ENCODE measurements around the gene UNC79. TPM values are rescaled to one million over a fixed set of nuclear protein-coding genes. Genes with fewer than 3 reads are reported as not detected.

The UNC79 gene
- total RNA-seq, 1 donor from 2014 or later: 0.18 TPM

DNA sequence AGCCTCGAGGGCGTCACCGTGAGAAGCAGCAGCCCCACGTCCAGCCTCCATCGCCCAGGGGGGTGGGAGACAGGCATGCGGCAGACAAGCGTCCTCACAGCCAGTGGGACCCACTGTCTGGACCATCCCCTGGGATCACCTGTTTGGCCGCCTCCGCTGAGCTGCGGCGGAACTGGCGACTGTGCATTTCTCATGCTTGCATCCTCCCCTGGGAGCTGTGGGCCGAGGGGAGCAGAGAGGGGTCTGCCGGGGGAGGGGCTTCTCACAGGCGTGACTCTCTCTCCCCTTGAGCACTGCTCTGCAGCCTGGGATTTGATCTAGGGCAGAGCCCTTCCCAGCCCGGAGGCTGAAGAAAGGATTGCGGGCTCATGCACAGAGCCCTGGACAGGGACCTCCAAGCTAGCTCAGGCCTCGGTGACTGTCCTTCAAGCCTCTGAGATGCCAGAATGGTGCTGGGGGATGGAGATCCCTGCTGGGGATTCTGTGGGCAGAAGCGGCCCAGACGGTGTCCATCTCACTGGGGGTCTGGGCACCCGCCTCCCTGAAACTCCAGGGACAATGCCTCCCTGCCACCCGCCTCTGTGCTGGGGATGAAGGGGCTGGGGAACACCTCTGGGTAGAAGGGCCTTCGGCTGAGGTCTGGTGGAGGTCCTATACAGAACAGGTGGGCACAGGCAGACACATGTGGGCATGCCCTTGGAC, 296.5 kb downstream of the UNC79 start:
- Histone ChIP-seq H3K9me3 (no peaks in the 10 kb centered on the region), H3K4me3 (no peak overlapping the region), H3K36me3 (no peaks in the 10 kb centered on the region), H3K27me3 (ENCODE audit: low read depth) (peaks cover 9% of the 10 kb centered on the region), H3K4me1 (no peaks in the 10 kb centered on the region), H3K27ac (no peak overlapping the region)
- ATAC-seq: no peak
- no peak for DNase-seq
- intact Hi-C loops (cut with DNase I): no loop called here
- no peak for TF ChIP-seq CTCF (IDR thresholded peaks at IDR 0.05)

GRCh38 chr14:93727917-93728650, 297.3 kb downstream of the UNC79 start:
- intact Hi-C loops (cut with DNase I): no loop called here
- Histone ChIP-seq H3K27me3 (ENCODE audit: low read depth) (peaks cover 9% of the 10 kb centered on the region), H3K9me3 (no peaks in the 10 kb centered on the region), H3K4me1 (no peaks in the 10 kb centered on the region), H3K36me3 (no peaks in the 10 kb centered on the region), H3K4me3 (no peak overlapping the region), H3K27ac (no peak overlapping the region)
- no peak for TF ChIP-seq CTCF (IDR thresholded peaks at IDR 0.05)
- no peak for DNase-seq
- no peak for ATAC-seq

DNA sequence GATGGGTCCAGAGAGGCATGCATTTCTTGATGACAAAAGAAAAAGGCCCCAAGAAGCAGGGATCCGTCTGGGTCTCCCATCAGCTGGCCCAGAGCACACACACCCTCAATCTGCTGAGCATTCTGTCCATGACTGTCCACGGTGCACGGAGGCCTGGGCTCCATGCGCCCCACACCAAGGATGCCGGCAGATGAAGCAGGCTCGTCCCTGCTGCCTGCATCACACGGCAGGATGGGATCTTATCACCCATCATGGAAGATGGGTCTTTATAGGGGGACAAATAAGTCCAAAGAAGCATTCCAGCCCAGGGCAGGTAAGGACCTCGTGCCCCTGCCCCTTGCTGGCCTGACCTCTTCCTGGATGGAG, 297.9 kb downstream of the UNC79 start:
- H3K9me3 ChIP-seq: no peaks in the 10 kb centered on the region
- ATAC-seq: no peak
- no peaks in the 10 kb centered on the region for H3K36me3 ChIP-seq
- DNase-seq: no peak
- no peaks in the 10 kb centered on the region for H3K4me1 ChIP-seq
- no peak overlapping the region for H3K27ac ChIP-seq
- intact Hi-C loops (cut with DNase I): no loop called here
- H3K27me3 ChIP-seq (ENCODE audit: low read depth): peaks cover 9% of the 10 kb centered on the region
- no peak for TF ChIP-seq CTCF (IDR thresholded peaks at IDR 0.05)
- H3K4me3 ChIP-seq: no peak overlapping the region

DNA sequence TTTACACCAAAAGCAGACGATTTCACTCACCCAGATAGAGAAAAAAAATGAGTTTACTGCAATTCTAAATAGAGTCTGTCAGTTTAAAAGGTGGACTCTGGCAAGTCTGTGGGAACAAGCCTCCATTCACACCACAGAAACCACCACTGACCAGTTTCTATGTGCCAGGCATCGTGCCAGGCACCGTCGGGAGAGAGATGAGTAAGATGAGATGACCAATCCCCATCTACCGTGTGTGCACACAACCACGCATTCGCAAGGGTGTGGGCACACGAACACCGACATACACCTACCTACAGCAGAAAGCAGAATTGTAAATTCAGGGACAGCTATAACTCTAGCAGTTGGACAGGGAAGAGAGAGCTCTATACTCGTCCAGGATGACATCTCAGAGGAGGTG, 299.3 kb downstream of the UNC79 start:
- Histone ChIP-seq H3K27me3 (ENCODE audit: low read depth) (peaks cover 9% of the 10 kb centered on the region), H3K4me3 (no peak overlapping the region), H3K4me1 (no peaks in the 10 kb centered on the region), H3K9me3 (no peaks in the 10 kb centered on the region), H3K27ac (no peak overlapping the region), H3K36me3 (no peaks in the 10 kb centered on the region)
- no peak for TF ChIP-seq CTCF (IDR thresholded peaks at IDR 0.05)
- intact Hi-C loops (cut with DNase I): no loop called here
- DNase-seq (no peak), ATAC-seq (no peak)

GRCh38 chr14:93731753-93732152, 301.0 kb downstream of the UNC79 start:
- TF ChIP-seq CTCF (IDR thresholded peaks at IDR 0.05): no peak
- H3K27ac ChIP-seq: no peak overlapping the region
- no peaks in the 10 kb centered on the region for H3K9me3 ChIP-seq
- ATAC-seq: peak; percentile 75 to 84
- H3K4me1 ChIP-seq: no peaks in the 10 kb centered on the region
- intact Hi-C loops (cut with DNase I): no loop called here
- H3K36me3 ChIP-seq: no peaks in the 10 kb centered on the region
- DNase-seq: peak; percentile 62
- no peak overlapping the region for H3K4me3 ChIP-seq
- peaks cover 2% of the 10 kb centered on the region for H3K27me3 ChIP-seq (ENCODE audit: low read depth)

Data from lower lobe of right lung (tissue), 2 donors.